CD4-positive, alpha-beta T cell treated with Interleukin-15 for 4 hours (primary cell): ENCODE data around the gene HTD2.

Source experiments
- DNase-seq: peaks from one replicate; pipeline ENCODE4 v3.0.0-alpha.2; 2020; ENCODE audit warnings: low spot score

Gene HTD2

GRCh38 chr3:58357402-58357801 lies 51.1 kb downstream of the HTD2 start:
- no peak for DNase-seq

- no peak for DNase-seq
Measured at GRCh38 chr3:58358092-58358491, 51.8 kb downstream of the HTD2 start.

GRCh38 chr3:58358808-58359207 lies 52.5 kb downstream of the HTD2 start:
- no peak for DNase-seq

- DNase-seq, result no peak
Measured at GRCh38 chr3:58359621-58360020, 53.3 kb downstream of the HTD2 start.

GRCh38 chr3:58361866-58362265 lies 55.5 kb downstream of the HTD2 start:
- DNase-seq, result no peak

- DNase-seq, result no peak
Measured at GRCh38 chr3:58366699-58367098, 60.4 kb downstream of the HTD2 start.

GRCh38 chr3:58369038-58369437 lies 62.7 kb downstream of the HTD2 start:
- DNase-seq, result no peak
